ENCODE results near the gene DLGAP4.
A peak's percentile ranks its signal among the peaks of the same experiment; 100 is the strongest.

DLGAP4 gene

GRCh38 chr20:36572701-36573102 is 266.6 kb downstream of the DLGAP4 start:
- TF ChIP-seq CTCF (IDR thresholded peaks at IDR 0.05; ENCODE audit: control extremely low read depth, extremely low read depth, low read depth, missing control alignments), result no peak
- DNase-seq (ENCODE audit: extremely low spot score), result peak; percentile 56

GRCh38 chr20:36573103-36573797 is 267.1 kb downstream of the DLGAP4 start, which contains the start of gene TGIF2:
TGIF2 (plus strand) TSS chr20:36573597; CDS start chr20:36578775, 5,178 bp downstream.
- TF ChIP-seq CTCF (IDR thresholded peaks at IDR 0.05; ENCODE audit: control extremely low read depth, extremely low read depth, low read depth, missing control alignments), result no peak
- CTCF ChIA-PET, result interaction anchor here (1.3 to 4.0 kb wide), 4 partner anchors 16 to 40 kb away, joined by 3 to 15 read pairs (median 4); partner anchors contain the start of gene RAB5IF
- peak; percentile 99 for DNase-seq (ENCODE audit: extremely low spot score)
- POLR2A ChIA-PET, result interaction anchor here (0.6 to 2.4 kb wide), 6 partner anchors 16 to 1418 kb away, joined by 5 to 7 read pairs (median 6); no protein-coding TSS in a partner anchor

More at GRCh38 chr20:36572701-36573102, 266.6 kb downstream of the DLGAP4 start:
- POLR2A ChIA-PET, result interaction anchor here (0.6 to 0.7 kb wide), 4 partner anchors 16 to 1419 kb away, joined by 5 to 7 read pairs (median 6); no protein-coding TSS in a partner anchor
- CTCF ChIA-PET, result interaction anchor here (0.9 to 4.0 kb wide), 6 partner anchors 15 to 53 kb away, joined by 3 to 15 read pairs (median 4); partner anchors contain the start of gene RAB5IF

GRCh38 chr20:36573798-36574365 is 267.7 kb downstream of the DLGAP4 start:
- ChIA-PET POLR2A (interaction anchor here (0.6 to 2.4 kb wide), 2 partner anchors 21 to 51 kb away, joined by 6 to 7 read pairs; no protein-coding TSS in a partner anchor), CTCF (interaction anchor here (1.4 to 4.0 kb wide), 3 partner anchors 16 to 39 kb away, joined by 3 to 15 read pairs (median 6); partner anchors contain the start of gene RAB5IF)

GRCh38 chr20:36574366-36575135 is 268.4 kb downstream of the DLGAP4 start:
- POLR2A ChIA-PET, result interaction anchor here (0.6 to 2.4 kb wide), 2 partner anchors 20 to 30 kb away, joined by 6 to 7 read pairs; no protein-coding TSS in a partner anchor
- DNase-seq (ENCODE audit: extremely low spot score), result peak; percentile 58
- no peak for TF ChIP-seq CTCF (IDR thresholded peaks at IDR 0.05; ENCODE audit: control extremely low read depth, extremely low read depth, low read depth, missing control alignments)
- CTCF ChIA-PET, result interaction anchor here (1.4 to 4.0 kb wide), 5 partner anchors 13 to 31 kb away, joined by 3 to 21 read pairs (median 6); partner anchors contain the start of gene RAB5IF

More at GRCh38 chr20:36573798-36574365, 267.7 kb downstream of the DLGAP4 start:
- no peak for TF ChIP-seq CTCF (IDR thresholded peaks at IDR 0.05; ENCODE audit: control extremely low read depth, extremely low read depth, low read depth, missing control alignments)
- peak; percentile 64 for DNase-seq (ENCODE audit: extremely low spot score)

- DNase-seq (ENCODE audit: extremely low spot score), result no peak
- CTCF ChIA-PET, result interaction anchor here (1.0 to 4.8 kb wide), 5 partner anchors 13 to 40 kb away, joined by 3 to 29 read pairs (median 15); partner anchors contain the start of gene RAB5IF
- TF ChIP-seq CTCF (IDR thresholded peaks at IDR 0.05; ENCODE audit: control extremely low read depth, extremely low read depth, low read depth, missing control alignments), result no peak
- POLR2A ChIA-PET, result interaction anchor here (0.6 to 1.0 kb wide), 2 partner anchors 12 to 292 kb away, joined by 3 to 12 read pairs; no protein-coding TSS in a partner anchor
These were observed 269.9 kb downstream of the DLGAP4 start for GRCh38 chr20:36576081-36576445.
